K562 (cell line): ENCODE results near the gene LRMDA. TPM values are rescaled to one million over a fixed set of nuclear protein-coding genes. Genes with fewer than 3 reads are reported as not detected.

ENCODE experiments used
- polyA plus RNA-seq, 8 experiments: library from polyadenylated mRNA; depleted of rRNA in 4 of 8; stranded (reverse) in 5 of 8; unstranded in 3 of 8; fragments of >200 nt; fragmentation: Nextera tagmentation in 2 of 8; fragmentation: Illumina TruSeq in 1 of 8; extraction: Ambion mirVana in 2 of 8; extraction: Trizol in 1 of 8; gene quantifications; 2 replicates each; pipeline versions ENCODE4 v1.2.1 to v1.2.3, GENCODE V29; 2011 to 2014; ENCODE audit warnings: inconsistent platforms in 1 of 8, missing spikeins in 1 of 8
- total RNA-seq, 7 experiments: library from RNA; depleted of rRNA in 6 of 7; stranded (reverse); fragments of >200 nt in 6 of 7; fragmentation: Illumina TruSeq in 2 of 7; extraction: Trizol in 2 of 7; gene quantifications; 2 replicates each; pipeline versions ENCODE4 v1.2.1 to v1.2.3, GENCODE V29; 2011 to 2021; ENCODE audit warnings: low replicate concordance in 1 of 7
- TF ChIP-seq, protein P1 (sequence below), 2 experiments: fragments of 450-650 bp in 1 of 2; sonication (generic) in 1 of 2; formaldehyde crosslinking in 1 of 2; IDR thresholded peaks; 2 replicates each; pipeline versions ENCODE4 v1.7.1 to v1.9.0; 2016 to 2022; ENCODE audit warnings: inconsistent platforms in 1 of 2, mild to moderate bottlenecking in 1 of 2, missing genetic modification reagents in 1 of 2

Gene LRMDA
- total and polyA plus RNA-seq, 9 of the 15 experiments (the other 6 are each of a cell fraction or from before 2014, with no cell fraction given): 0.25 TPM; not detected in 8

GRCh38 chr10:76430061-76430645 is 998.7 kb downstream of the LRMDA start (continued):
- TF ChIP-seq, protein P1, sequence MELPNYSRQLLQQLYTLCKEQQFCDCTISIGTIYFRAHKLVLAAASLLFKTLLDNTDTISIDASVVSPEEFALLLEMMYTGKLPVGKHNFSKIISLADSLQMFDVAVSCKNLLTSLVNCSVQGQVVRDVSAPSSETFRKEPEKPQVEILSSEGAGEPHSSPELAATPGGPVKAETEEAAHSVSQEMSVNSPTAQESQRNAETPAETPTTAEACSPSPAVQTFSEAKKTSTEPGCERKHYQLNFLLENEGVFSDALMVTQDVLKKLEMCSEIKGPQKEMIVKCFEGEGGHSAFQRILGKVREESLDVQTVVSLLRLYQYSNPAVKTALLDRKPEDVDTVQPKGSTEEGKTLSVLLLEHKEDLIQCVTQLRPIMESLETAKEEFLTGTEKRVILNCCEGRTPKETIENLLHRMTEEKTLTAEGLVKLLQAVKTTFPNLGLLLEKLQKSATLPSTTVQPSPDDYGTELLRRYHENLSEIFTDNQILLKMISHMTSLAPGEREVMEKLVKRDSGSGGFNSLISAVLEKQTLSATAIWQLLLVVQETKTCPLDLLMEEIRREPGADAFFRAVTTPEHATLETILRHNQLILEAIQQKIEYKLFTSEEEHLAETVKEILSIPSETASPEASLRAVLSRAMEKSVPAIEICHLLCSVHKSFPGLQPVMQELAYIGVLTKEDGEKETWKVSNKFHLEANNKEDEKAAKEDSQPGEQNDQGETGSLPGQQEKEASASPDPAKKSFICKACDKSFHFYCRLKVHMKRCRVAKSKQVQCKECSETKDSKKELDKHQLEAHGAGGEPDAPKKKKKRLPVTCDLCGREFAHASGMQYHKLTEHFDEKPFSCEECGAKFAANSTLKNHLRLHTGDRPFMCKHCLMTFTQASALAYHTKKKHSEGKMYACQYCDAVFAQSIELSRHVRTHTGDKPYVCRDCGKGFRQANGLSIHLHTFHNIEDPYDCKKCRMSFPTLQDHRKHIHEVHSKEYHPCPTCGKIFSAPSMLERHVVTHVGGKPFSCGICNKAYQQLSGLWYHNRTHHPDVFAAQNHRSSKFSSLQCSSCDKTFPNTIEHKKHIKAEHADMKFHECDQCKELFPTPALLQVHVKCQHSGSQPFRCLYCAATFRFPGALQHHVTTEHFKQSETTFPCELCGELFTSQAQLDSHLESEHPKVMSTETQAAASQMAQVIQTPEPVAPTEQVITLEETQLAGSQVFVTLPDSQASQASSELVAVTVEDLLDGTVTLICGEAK (IDR thresholded peaks at IDR 0.05): no peak
- TF ChIP-seq, protein P1 (CRISPR knock-in tag; IDR thresholded peaks at IDR 0.05): no peak
